LNCaP clone FGC (cell line): ENCODE measurements around the gene CREM.

Experiments used
- DNase-seq: peaks from one replicate; pipeline ENCODE4 v3.0.0-alpha.2; 2011; ENCODE audit warnings: low read depth
- H3K4me3 ChIP-seq: 2 replicates; pipeline ENCODE4 v1.5.1; 2011; ENCODE audit warnings: mild to moderate bottlenecking, low read depth, low read length, control low read depth
- TF ChIP-seq, protein P1 (sequence below): IDR thresholded peaks from 2 replicates; pipeline ENCODE4 v1.5.1; 2012; ENCODE audit warnings: mild to moderate bottlenecking; ENCODE audit not compliant: control insufficient read depth, insufficient read depth; ENCODE audit errors: extremely low read depth

The CREM gene

DNA sequence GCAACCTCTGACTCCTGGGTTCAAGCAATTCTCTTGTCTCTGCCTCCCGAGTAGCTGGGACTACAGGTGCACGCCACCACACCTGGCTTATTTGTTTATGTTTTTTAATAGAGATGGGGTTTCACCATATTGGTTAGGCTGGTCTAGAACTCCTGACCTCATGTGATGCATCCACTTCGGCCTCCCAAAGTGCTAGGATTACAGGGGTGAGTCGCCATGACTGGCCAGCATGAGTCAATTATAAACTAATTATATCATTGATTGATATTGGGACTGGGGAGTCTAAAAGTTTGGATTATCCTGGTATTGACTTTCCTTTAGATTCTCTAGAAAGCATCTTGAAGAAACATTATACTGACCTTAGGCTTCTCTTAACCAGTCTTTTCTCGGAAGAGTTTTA, 135.8 kb downstream of the CREM start:
- H3K4me3 ChIP-seq: no peak overlapping the region
- TF ChIP-seq, protein P1, sequence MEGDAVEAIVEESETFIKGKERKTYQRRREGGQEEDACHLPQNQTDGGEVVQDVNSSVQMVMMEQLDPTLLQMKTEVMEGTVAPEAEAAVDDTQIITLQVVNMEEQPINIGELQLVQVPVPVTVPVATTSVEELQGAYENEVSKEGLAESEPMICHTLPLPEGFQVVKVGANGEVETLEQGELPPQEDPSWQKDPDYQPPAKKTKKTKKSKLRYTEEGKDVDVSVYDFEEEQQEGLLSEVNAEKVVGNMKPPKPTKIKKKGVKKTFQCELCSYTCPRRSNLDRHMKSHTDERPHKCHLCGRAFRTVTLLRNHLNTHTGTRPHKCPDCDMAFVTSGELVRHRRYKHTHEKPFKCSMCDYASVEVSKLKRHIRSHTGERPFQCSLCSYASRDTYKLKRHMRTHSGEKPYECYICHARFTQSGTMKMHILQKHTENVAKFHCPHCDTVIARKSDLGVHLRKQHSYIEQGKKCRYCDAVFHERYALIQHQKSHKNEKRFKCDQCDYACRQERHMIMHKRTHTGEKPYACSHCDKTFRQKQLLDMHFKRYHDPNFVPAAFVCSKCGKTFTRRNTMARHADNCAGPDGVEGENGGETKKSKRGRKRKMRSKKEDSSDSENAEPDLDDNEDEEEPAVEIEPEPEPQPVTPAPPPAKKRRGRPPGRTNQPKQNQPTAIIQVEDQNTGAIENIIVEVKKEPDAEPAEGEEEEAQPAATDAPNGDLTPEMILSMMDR: no peak
- DNase-seq: no peak
